KBM-7 (cell line): ENCODE measurements around the gene ABCE1.
"Not testable (repeated sequence)": the region's sequence is repeated elsewhere in the genome, so short reads cannot be mapped to it uniquely, and the experiment has no call there.

ENCODE experiments used
- DNase-seq: peaks from one replicate; pipeline ENCODE4 v3.0.0-alpha.2; 2015
- in situ Hi-C: fragments of 300-500 bp; cut with MboI; formaldehyde crosslinking; loops from 2 replicates; pipeline ENCODE4 v1.14.3; 2020; ENCODE audit warnings: low sequenced_read_pairs, low pct_unique_long_range_greater_than_20kb, mixed read lengths

The ABCE1 gene

GRCh38 chr4:145098675-145099037, 545 bp downstream of the ABCE1 start:
- in situ Hi-C loops, result no loop called here
- no peak for DNase-seq

DNA sequence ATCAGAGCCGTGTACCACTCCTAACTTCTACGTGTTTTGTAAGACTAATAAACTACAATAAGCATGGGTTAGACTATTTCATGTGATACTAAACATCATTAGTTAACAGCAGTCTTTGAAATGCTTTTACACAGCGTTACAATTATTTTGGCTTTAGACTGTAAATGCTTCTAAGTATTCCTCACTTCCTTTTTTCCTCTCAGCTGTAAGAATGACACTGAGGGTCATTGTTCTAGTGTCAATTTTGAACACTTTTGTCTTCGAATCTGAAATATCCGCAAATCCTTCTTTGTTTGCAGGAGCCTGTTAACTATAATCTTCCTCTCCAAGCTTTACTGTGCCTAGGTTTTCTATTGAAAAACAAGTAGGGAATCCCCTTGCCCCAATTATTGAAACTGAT, 1.5 kb downstream of the ABCE1 start:
- peak; percentile 48 for DNase-seq
- in situ Hi-C loops, result no loop called here

DNA sequence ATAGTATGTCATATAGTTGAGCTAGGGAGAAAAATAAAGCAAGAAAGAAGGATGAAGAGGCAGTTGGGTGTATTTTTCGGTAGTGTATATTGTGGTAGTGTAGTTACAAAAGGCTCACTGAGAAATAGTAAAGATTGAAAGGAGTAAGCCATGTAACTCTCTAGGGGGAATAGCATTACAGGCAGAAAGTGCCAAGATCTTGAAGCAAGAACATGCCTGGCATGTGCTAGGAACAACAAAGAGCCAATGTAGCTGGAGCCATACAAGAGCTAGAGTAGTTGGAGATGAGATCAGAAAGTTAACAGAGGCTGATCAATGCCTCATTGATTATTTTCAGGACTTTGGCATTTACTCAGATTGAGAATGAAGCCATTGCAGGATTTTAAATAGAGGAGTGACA, 3.0 kb downstream of the ABCE1 start:
- in situ Hi-C loops, result no loop called here
- no peak for DNase-seq

- in situ Hi-C loops, result no loop called here
- DNase-seq, result no peak
Observed at GRCh38 chr4:145102619-145103018, 4.5 kb downstream of the ABCE1 start.

- in situ Hi-C loops, result no loop called here
- no peak for DNase-seq
Observed at GRCh38 chr4:145103496-145103895, 5.4 kb downstream of the ABCE1 start.

DNA sequence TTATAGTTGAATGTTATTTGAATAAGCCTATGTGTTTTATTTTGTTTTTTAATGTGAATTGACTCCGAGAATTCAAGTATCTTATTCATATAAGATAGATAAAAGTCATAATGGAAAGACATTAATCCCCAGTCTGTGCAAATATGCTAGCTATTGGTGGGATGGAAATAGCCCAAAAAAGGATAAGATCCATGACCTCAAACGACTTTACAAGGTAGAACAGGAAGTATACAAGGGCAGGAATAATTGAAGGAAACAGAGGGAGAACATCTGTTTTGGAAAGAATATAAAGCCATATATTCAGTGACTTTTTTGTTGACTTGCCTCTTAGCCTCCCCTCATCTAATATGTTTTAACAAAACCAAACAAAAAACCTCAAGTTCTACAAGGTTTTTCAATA, 9.0 kb downstream of the ABCE1 start:
- in situ Hi-C loops, result no loop called here
- peak; percentile 26 for DNase-seq

DNA sequence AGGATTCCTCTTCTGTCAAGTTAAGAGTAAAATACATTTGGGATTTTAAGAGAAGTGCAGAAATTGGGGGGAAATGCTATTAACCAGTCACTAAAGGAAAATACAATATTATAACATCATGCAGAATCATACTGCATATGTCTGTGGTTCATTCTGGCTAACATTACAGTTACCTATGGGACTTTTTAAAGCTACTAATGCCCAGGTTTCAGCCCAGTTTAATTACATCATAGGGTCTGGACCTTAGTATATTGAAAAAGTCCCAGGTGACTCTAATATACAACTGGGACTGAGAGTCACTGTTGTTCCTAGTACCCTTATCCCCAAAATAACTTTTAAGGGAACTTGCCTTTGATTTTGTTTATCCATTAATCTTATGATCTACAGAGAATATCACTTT, 10.0 kb downstream of the ABCE1 start:
- DNase-seq, result no peak
- in situ Hi-C loops, result no loop called here

- no peak for DNase-seq
- in situ Hi-C loops, result no loop called here
Observed at GRCh38 chr4:145125396-145125795, 27.3 kb downstream of the ABCE1 start.

- no peak for DNase-seq
- in situ Hi-C loops, result no loop called here
Observed at GRCh38 chr4:145130130-145130529, 32.0 kb downstream of the ABCE1 start.

GRCh38 chr4:145130788-145131399, 32.8 kb downstream of the ABCE1 start:
- peak; percentile 19 for DNase-seq
- in situ Hi-C loops, result no loop called here

- in situ Hi-C loops, result no loop called here
Observed at GRCh38 chr4:145131848-145132247, 33.7 kb downstream of the ABCE1 start.

GRCh38 chr4:145132511-145133098, 34.5 kb downstream of the ABCE1 start:
- in situ Hi-C loops, result no loop called here
- DNase-seq, result peak; percentile 77

More at GRCh38 chr4:145131848-145132247, 33.7 kb downstream of the ABCE1 start:
- DNase-seq, result peak; percentile 12

DNA sequence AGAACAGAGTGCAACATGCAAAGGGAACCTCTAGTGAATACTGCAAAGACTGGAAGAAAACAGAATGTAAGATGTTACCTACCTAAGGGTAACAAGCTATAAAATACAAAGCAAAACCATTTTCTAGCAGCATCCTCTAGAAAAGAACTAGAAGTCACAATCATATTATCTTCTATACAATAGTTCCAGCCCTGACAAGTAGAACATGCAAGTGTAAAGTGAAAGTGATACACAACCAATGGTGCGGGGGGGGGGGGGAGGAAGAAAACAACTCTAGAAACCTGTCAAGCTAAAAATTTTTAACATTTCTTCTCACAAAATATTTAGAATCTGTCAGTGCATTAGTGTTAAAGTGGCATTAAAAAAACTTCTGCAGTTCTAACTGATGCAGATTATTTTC, 38.1 kb downstream of the ABCE1 start:
- DNase-seq, in situ Hi-C loops: not testable (repeated sequence)

GRCh38 chr4:145148980-145149379, 50.9 kb downstream of the ABCE1 start:
- in situ Hi-C loops, result no loop called here
- DNase-seq, result no peak

DNA sequence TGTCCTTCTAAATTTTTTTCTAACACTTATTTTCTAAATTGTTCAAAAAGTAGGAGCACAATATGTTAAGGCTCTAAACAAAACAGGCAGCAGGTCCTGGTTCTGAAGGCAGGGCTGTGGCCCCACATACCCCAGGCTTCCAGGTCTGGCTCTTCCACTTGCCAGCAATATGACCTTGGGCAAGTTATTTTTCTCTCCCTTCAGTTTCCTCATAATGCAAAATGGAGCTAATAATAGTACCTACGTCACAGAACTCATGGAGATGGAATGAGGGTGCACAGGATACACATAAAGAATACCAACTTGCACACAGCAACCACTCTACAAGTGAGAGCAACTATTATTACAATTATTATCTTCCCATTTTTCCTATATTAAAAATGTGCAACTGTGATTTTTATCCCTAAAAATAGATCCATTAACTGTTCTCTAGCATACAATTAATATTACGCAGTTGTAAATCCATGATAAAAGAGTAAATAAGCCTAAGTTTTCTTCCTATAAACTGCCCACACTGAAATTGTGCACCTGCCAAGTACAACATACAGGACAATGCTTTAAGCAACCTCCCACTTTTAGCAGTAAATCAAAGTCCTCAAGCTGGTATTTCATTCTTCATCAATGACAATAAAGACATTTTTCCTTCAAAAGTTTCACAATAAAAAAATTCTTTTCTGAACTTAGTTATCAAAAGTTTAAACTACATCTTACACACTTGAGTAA, 55.2 kb downstream of the ABCE1 start:
- DNase-seq, result no peak
- in situ Hi-C loops, result no loop called here

DNA sequence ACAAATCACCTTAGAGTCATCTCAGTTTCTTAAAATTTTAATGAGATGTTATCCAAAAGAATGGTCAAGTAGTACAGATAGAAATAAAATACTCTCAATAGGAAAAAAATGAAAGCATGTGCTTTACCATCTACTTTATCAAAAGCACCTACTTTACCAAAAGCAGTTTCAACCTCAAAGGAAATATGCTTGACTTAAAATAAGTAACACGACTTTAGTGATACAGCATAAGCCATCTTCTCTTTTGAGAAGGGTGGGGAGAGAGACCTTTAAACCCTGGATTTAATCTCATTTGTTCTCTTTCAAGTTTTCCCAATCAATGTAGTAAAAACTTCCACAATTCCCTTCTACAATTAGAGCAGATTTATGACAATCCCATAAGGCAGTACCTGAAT, 55.8 kb downstream of the ABCE1 start:
- in situ Hi-C loops, result no loop called here
- no peak for DNase-seq

GRCh38 chr4:145154573-145154972, 56.5 kb downstream of the ABCE1 start:
- in situ Hi-C loops, result no loop called here
- DNase-seq, result peak; percentile 34

GRCh38 chr4:145155268-145155870, 57.3 kb downstream of the ABCE1 start:
- DNase-seq, result no peak
- in situ Hi-C loops, result no loop called here

GRCh38 chr4:145156986-145157385, 58.9 kb downstream of the ABCE1 start:
- in situ Hi-C loops, result no loop called here
- no peak for DNase-seq

GRCh38 chr4:145161549-145161948, 63.4 kb downstream of the ABCE1 start:
- in situ Hi-C loops, result no loop called here

More at GRCh38 chr4:145161549-145161948, 63.4 kb downstream of the ABCE1 start:
- DNase-seq, result no peak
